Stimulated activated CD4-positive, alpha-beta T cell treated with anti-CD3 and anti-CD28 coated beads, TNF-alpha, amount 100 ng/mL, for 1 hour (primary cell): Measurements from ENCODE around the gene SPINK4.

Experiments used
- DNase-seq, 3 donors: peaks; one replicate each; pipeline ENCODE4 v3.0.0-alpha.2; 2020; ENCODE audit warnings: low read depth in 3 of 3, low spot score in 1 of 3

The SPINK4 gene

GRCh38 chr9:33229359-33230114 lies 10.4 kb upstream of the SPINK4 start:
- DNase-seq: no peak

- no peak for DNase-seq
These were observed 9.0 kb upstream of the SPINK4 start for GRCh38 chr9:33230756-33231622.

- no peak for DNase-seq
These were observed 8.4 kb upstream of the SPINK4 start for GRCh38 chr9:33231623-33231942.

GRCh38 chr9:33232815-33233214 lies 7.2 kb upstream of the SPINK4 start:
- no peak for DNase-seq

GRCh38 chr9:33233626-33234342 lies 6.2 kb upstream of the SPINK4 start:
- no peak for DNase-seq

- no peak for DNase-seq
These were observed 5.2 kb upstream of the SPINK4 start for GRCh38 chr9:33234511-33235467.

- DNase-seq: no peak
These were observed 3.4 kb upstream of the SPINK4 start for GRCh38 chr9:33236571-33236970.

GRCh38 chr9:33241298-33241697 lies 1.3 kb downstream of the SPINK4 start:
- no peak for DNase-seq

GRCh38 chr9:33242609-33243134 lies 2.7 kb downstream of the SPINK4 start:
- no peak for DNase-seq

- DNase-seq: no peak
These were observed 4.3 kb downstream of the SPINK4 start for GRCh38 chr9:33244137-33244784.

GRCh38 chr9:33245341-33245740 lies 5.4 kb downstream of the SPINK4 start:
- DNase-seq: no peak

- no peak for DNase-seq
These were observed 6.4 kb downstream of the SPINK4 start for GRCh38 chr9:33246269-33246860.

- DNase-seq: no peak
These were observed 8.6 kb downstream of the SPINK4 start for GRCh38 chr9:33248606-33249005.

GRCh38 chr9:33249087-33249658 lies 9.2 kb downstream of the SPINK4 start:
- DNase-seq: no peak

- DNase-seq: no peak
These were observed 10.0 kb downstream of the SPINK4 start for GRCh38 chr9:33249983-33250382.

GRCh38 chr9:33250458-33250995 lies 10.6 kb downstream of the SPINK4 start:
- no peak for DNase-seq

GRCh38 chr9:33254211-33254610 lies 14.2 kb downstream of the SPINK4 start:
- DNase-seq: no peak

- DNase-seq: no peak
These were observed 15.0 kb downstream of the SPINK4 start for GRCh38 chr9:33255014-33255413.

- no peak for DNase-seq
These were observed 15.5 kb downstream of the SPINK4 start for GRCh38 chr9:33255471-33255870.
